Measurements from ENCODE around the gene SOCS6. TPM values are rescaled to one million over a fixed set of nuclear protein-coding genes. Genes with fewer than 3 reads are reported as not detected.
"Not testable (repeated sequence)": the region's sequence is repeated elsewhere in the genome, so short reads cannot be mapped to it uniquely, and the experiment has no call there.

The SOCS6 gene
- total RNA-seq (2014; rRNA removed; shearing (Covaris generic)): 17.0 and 17.8 TPM in 2 replicates

- peak; percentile 71 for DNase-seq (ENCODE audit: low read depth)
Measured at GRCh38 chr18:70288851-70289328, at the start of gene SOCS6. TSS of gene SOCS6 (plus strand) at chr18:70289045. CDS start at chr18:70324669, 35,624 bp downstream.

- DNase-seq (ENCODE audit: low read depth): no peak
Measured at GRCh38 chr18:70243131-70243929, 45.5 kb upstream of the SOCS6 start.

- DNase-seq (ENCODE audit: low read depth): no peak
Measured at GRCh38 chr18:70246061-70246466, 42.8 kb upstream of the SOCS6 start.

GRCh38 chr18:70249118-70249517, 39.7 kb upstream of the SOCS6 start:
- peak; percentile 60 for DNase-seq (ENCODE audit: low read depth)

- not testable (repeated sequence) for DNase-seq (ENCODE audit: low read depth)
Measured at GRCh38 chr18:70249861-70250260, 39.0 kb upstream of the SOCS6 start.

GRCh38 chr18:70250781-70251180, 38.1 kb upstream of the SOCS6 start:
- no peak for DNase-seq (ENCODE audit: low read depth)

GRCh38 chr18:70256184-70256583, 32.7 kb upstream of the SOCS6 start:
- DNase-seq (ENCODE audit: low read depth): no peak

- DNase-seq (ENCODE audit: low read depth): no peak
Measured at GRCh38 chr18:70256994-70257393, 31.9 kb upstream of the SOCS6 start.

- no peak for DNase-seq (ENCODE audit: low read depth)
Measured at GRCh38 chr18:70258243-70258642, 30.6 kb upstream of the SOCS6 start.

- DNase-seq (ENCODE audit: low read depth): no peak
Measured at GRCh38 chr18:70260683-70261082, 28.2 kb upstream of the SOCS6 start.

- DNase-seq (ENCODE audit: low read depth): no peak
Measured at GRCh38 chr18:70261141-70261788, 27.6 kb upstream of the SOCS6 start.

GRCh38 chr18:70263336-70263735, 25.5 kb upstream of the SOCS6 start:
- no peak for DNase-seq (ENCODE audit: low read depth)

- no peak for DNase-seq (ENCODE audit: low read depth)
Measured at GRCh38 chr18:70271742-70272141, 17.1 kb upstream of the SOCS6 start.

- no peak for DNase-seq (ENCODE audit: low read depth)
Measured at GRCh38 chr18:70273021-70273420, 15.8 kb upstream of the SOCS6 start.

- DNase-seq (ENCODE audit: low read depth): no peak
Measured at GRCh38 chr18:70276416-70277191, 12.2 kb upstream of the SOCS6 start.

GRCh38 chr18:70279470-70279869, 9.4 kb upstream of the SOCS6 start:
- DNase-seq (ENCODE audit: low read depth): peak; percentile 19

- peak; percentile 43 for DNase-seq (ENCODE audit: low read depth)
Measured at GRCh38 chr18:70280007-70280925, 8.6 kb upstream of the SOCS6 start.

GRCh38 chr18:70284976-70285620, 3.7 kb upstream of the SOCS6 start:
- DNase-seq (ENCODE audit: low read depth): no peak

- DNase-seq (ENCODE audit: low read depth): no peak
Measured at GRCh38 chr18:70287731-70288130, 1.1 kb upstream of the SOCS6 start.

- peak; percentile 27 for DNase-seq (ENCODE audit: low read depth)
Measured at GRCh38 chr18:70288171-70288850, 534 bp upstream of the SOCS6 start.
